Caco-2 (cell line): Measurements from ENCODE around the gene GATAD2B. TPM values are rescaled to one million over a fixed set of nuclear protein-coding genes. Genes with fewer than 3 reads are reported as not detected.

Source experiments
- BruUV-seq: library from RNA; stranded (reverse); fragments of 400-500 nt; replicated peaks from 2 replicates; lab custom pipeline; 2021; lab: Mats Ljungman, UMichigan
- CTCF ChIA-PET: fragments of 300-600 bp; sonication (Branson Sonifier 250); formaldehyde crosslinking; loops from one replicate; lab custom pipeline; 2022; ENCODE audit warnings: antibody characterized with exemption; lab: Charles Lee
- POLR2A ChIA-PET: fragments of 300-600 bp; sonication (Branson Sonifier 250); formaldehyde crosslinking; loops from one replicate; lab custom pipeline; 2022; ENCODE audit warnings: antibody characterized with exemption; lab: Charles Lee
- DNase-seq, 2 experiments: peaks; one replicate each; pipeline versions ENCODE4 v3.0.0 to v3.0.0-alpha.2; 2020 to 2022
- H3K27me3 ChIP-seq: replicated peaks from 2 replicates; pipeline ENCODE4 v1.6.0; 2011; ENCODE audit warnings: low read length; ENCODE audit not compliant: control insufficient read depth, insufficient read depth
- H3K36me3 ChIP-seq: 2 replicates; pipeline ENCODE4 v1.5.1; 2011; ENCODE audit warnings: low read length; ENCODE audit not compliant: control insufficient read depth, insufficient read depth
- H3K4me1 ChIP-seq: fragments of 250-450 bp; sonication (Bioruptor Pico); 2 replicates; pipeline ENCODE4 v1.5.1; 2020; ENCODE audit warnings: mild to moderate bottlenecking
- H3K4me3 ChIP-seq: 2 replicates; pipeline ENCODE4 v1.5.1; 2011; ENCODE audit warnings: low read depth, mild to moderate bottlenecking, control low read depth, low read length
- H3K9me3 ChIP-seq: fragments of 250-450 bp; sonication (Bioruptor Pico); 2 replicates; pipeline ENCODE4 v1.5.1; 2020; ENCODE audit warnings: mild to moderate bottlenecking, moderate library complexity
- H3K27ac Mint-ChIP-seq: one replicate; pipeline ENCODE4 v1.8.0; 2022; ENCODE audit warnings: mixed read lengths; ENCODE audit not compliant: unreplicated experiment
- H3K27me3 Mint-ChIP-seq: one replicate; pipeline ENCODE4 v1.8.0; 2022; ENCODE audit warnings: mixed read lengths; ENCODE audit not compliant: insufficient read depth, unreplicated experiment
- H3K36me3 Mint-ChIP-seq: one replicate; pipeline ENCODE4 v1.8.0; 2022; ENCODE audit warnings: mild to moderate bottlenecking, mixed read lengths; ENCODE audit not compliant: insufficient read depth, unreplicated experiment
- H3K4me1 Mint-ChIP-seq: one replicate; pipeline ENCODE4 v1.8.0; 2022; ENCODE audit warnings: low read depth, mixed read lengths; ENCODE audit not compliant: unreplicated experiment
- H3K4me3 Mint-ChIP-seq: one replicate; pipeline ENCODE4 v1.8.0; 2022; ENCODE audit warnings: mild to moderate bottlenecking, moderate library complexity, mixed read lengths; ENCODE audit not compliant: unreplicated experiment
- H3K9me3 Mint-ChIP-seq: one replicate; pipeline ENCODE4 v1.8.0; 2022; ENCODE audit warnings: mixed read lengths; ENCODE audit not compliant: unreplicated experiment
- intact Hi-C: fragments of 100-400 bp; cut with micrococcal nuclease; formaldehyde crosslinking; loops from one replicate; pipeline ENCODE4 v1.10.0; 2022; ENCODE audit not compliant: unreplicated experiment
- total RNA-seq: library from RNA; stranded (reverse); gene quantifications from 2 replicates; pipeline ENCODE4 v1.2.3, GENCODE V29; 2022
- TF ChIP-seq, protein P1 (sequence below), 2 experiments: fragments of 200-600 bp in 1 of 2; IDR thresholded peaks; 1 replicate in 1 of 2; 2 replicates in 1 of 2; pipeline versions ENCODE4 v1.5.1 to v1.8.0; 2011 to 2022; ENCODE audit warnings: antibody characterized with exemption in 1 of 2, control low read depth in 1 of 2, inconsistent platforms in 1 of 2, low read depth in 1 of 2, low read length in 1 of 2, mild to moderate bottlenecking in 1 of 2, moderate library complexity in 1 of 2; ENCODE audit not compliant: insufficient read depth in 1 of 2, severe bottlenecking in 1 of 2, unreplicated experiment in 1 of 2

Gene GATAD2B
- total RNA-seq, 1 experiment from 2014 or later: 38.0 TPM

DNA sequence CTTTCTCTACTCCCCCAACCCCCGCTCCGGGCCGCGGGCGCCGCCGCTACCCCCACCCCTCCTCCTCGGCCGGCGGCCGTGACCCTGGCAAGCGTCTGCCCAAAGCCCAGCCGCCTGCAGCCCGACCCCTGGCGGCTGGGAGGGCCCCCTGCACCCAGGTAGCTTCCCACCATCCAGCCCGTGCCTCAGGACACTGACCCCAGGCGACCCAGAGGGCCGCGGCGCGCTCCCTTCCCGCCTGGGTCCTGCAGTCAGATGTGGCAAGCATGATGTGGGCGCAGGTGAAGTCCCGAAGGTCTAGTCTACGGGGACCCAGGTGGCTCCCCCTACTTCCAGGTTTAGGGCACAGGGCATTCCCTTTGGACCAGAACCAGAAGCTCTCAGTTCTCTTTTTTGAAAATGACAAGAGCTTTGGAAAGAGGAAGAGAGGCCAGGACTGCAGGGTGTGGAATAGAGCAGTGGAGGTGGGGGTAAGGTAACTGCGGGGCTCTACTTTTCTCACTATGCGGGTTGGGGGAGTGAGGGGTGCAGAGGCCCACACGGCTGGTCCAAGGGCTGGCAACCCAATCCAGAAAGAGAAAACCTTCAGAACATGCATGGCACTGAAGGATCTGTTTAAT, 24.0 kb upstream of the GATAD2B start, which contains the start of gene DENND4B:
Gene DENND4B (minus strand): TSS at position 97 of the 620 bp plus-strand sequence. CDS start 2,344 bp downstream, outside the sequence.
- no peaks in the 10 kb centered on the region for H3K27me3 Mint-ChIP-seq
- peaks cover 8% of the 10 kb centered on the region for H3K4me1 ChIP-seq
- peaks cover 7% of the 10 kb centered on the region for H3K4me1 Mint-ChIP-seq
- H3K36me3 ChIP-seq: peaks cover 3% of the 10 kb centered on the region
- H3K27me3 ChIP-seq: no peaks in the 10 kb centered on the region
- BruUV-seq: no TSS peak
- H3K9me3 ChIP-seq: no peaks in the 10 kb centered on the region
- peak within 1 kb of the TSS; percentile 82 for H3K4me3 Mint-ChIP-seq
- ChIA-PET CTCF (interaction anchor here (0.6 to 2.0 kb wide), 11 partner anchors 10 to 301 kb away, joined by 3 to 24 read pairs (median 5); partner anchors contain the start of genes CREB3L4, CRTC2, GATAD2B and INTS3), POLR2A (interaction anchor here (0.6 to 1.7 kb wide), 9 partner anchors 16 to 1247 kb away, joined by 3 to 20 read pairs (median 6); partner anchors contain the start of genes CREB3L4, GATAD2B and RPS27)
- peak within 1 kb of the TSS; percentile 57 for H3K27ac Mint-ChIP-seq
- peak; percentile 85 to 92 for DNase-seq
- peak within 1 kb of the TSS; percentile 92 for H3K4me3 ChIP-seq
- intact Hi-C loops: loop anchor here (1.0 to 2.0 kb wide), 2 partner anchors 24 to 40 kb away; partner anchors contain the start of genes GATAD2B and RAB13
- TF ChIP-seq, protein P1, sequence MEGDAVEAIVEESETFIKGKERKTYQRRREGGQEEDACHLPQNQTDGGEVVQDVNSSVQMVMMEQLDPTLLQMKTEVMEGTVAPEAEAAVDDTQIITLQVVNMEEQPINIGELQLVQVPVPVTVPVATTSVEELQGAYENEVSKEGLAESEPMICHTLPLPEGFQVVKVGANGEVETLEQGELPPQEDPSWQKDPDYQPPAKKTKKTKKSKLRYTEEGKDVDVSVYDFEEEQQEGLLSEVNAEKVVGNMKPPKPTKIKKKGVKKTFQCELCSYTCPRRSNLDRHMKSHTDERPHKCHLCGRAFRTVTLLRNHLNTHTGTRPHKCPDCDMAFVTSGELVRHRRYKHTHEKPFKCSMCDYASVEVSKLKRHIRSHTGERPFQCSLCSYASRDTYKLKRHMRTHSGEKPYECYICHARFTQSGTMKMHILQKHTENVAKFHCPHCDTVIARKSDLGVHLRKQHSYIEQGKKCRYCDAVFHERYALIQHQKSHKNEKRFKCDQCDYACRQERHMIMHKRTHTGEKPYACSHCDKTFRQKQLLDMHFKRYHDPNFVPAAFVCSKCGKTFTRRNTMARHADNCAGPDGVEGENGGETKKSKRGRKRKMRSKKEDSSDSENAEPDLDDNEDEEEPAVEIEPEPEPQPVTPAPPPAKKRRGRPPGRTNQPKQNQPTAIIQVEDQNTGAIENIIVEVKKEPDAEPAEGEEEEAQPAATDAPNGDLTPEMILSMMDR (IDR thresholded peaks at IDR 0.05; ENCODE audit: insufficient read depth in 1 of 2, low read depth in 1 of 2, low read length in 1 of 2, severe bottlenecking in 1 of 2, unreplicated experiment in 1 of 2): peak; percentile 95 to 97
- no peaks in the 10 kb centered on the region for H3K9me3 Mint-ChIP-seq
- H3K36me3 Mint-ChIP-seq: peaks cover 59% of the 10 kb centered on the region

DNA sequence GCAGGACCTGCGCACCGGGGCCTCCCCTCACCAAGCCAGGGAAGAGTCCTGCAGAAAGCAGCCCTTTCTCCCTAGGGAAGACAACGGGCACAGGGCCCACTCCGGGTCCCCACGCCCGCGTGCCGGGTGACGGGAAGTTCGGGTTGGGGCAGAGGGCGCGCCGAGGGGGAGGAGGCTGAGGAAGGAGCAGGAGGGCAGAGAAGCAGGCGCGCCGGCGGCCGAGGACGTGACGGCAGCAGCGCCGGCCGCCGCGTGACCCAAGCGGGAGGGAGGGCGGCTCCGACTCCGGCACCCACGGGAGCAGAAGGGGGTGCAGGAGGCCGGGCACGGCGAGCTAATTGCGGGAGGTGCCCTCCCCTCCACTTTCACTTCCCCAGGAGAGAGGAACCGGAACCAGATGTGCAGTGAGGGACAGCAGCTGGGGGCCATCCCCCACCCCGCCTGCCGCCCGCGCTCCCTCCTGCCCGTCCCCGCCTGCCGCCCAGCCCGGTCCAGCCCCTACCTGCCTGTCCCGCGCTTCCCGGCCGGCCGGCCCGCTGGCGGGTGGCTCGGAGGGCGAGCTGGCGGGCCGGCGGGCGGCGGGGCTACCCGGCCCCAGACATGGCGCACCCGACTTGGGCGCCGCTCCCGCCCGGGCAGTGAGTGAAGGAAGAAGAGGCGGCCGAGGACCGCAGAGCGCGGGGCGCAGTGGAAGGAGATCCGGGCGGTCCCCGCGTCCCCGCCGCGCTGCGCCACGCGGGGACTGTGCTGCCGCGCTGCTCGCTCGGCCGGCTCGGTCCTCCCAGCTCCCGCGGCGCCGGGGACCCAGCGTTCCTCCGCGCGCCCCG, 23.2 kb upstream of the GATAD2B start:
- peaks cover 8% of the 10 kb centered on the region for H3K4me1 ChIP-seq
- CTCF ChIA-PET: interaction anchor here (0.6 to 2.0 kb wide), 9 partner anchors 11 to 302 kb away, joined by 4 to 24 read pairs (median 6); partner anchors contain the start of genes CREB3L4, CRTC2, GATAD2B and SLC39A1
- no peaks in the 10 kb centered on the region for H3K27me3 ChIP-seq
- peak overlapping the region; percentile 92 for H3K4me3 ChIP-seq
- Mint-ChIP-seq H3K4me3 (peak overlapping the region; percentile 82), H3K4me1 (peaks cover 7% of the 10 kb centered on the region), H3K27ac (peak overlapping the region; percentile 44), H3K36me3 (peaks cover 59% of the 10 kb centered on the region), H3K27me3 (no peaks in the 10 kb centered on the region), H3K9me3 (no peaks in the 10 kb centered on the region)
- POLR2A ChIA-PET: interaction anchor here (0.6 to 1.7 kb wide), 5 partner anchors 17 to 179 kb away, joined by 3 to 20 read pairs (median 6); partner anchors contain the start of genes CREB3L4 and GATAD2B
- H3K36me3 ChIP-seq: peaks cover 3% of the 10 kb centered on the region; the same call in 1 of the 2 replicates
- DNase-seq: peak; percentile 60 to 68
- H3K9me3 ChIP-seq: no peaks in the 10 kb centered on the region
- TF ChIP-seq, protein P1 (IDR thresholded peaks at IDR 0.05; ENCODE audit: insufficient read depth in 1 of 2, low read depth in 1 of 2, low read length in 1 of 2, severe bottlenecking in 1 of 2, unreplicated experiment in 1 of 2): no peak
- no TSS peak for BruUV-seq
- intact Hi-C loops: loop anchor here (1.0 to 2.0 kb wide), 2 partner anchors 23 to 40 kb away; partner anchors contain the start of genes GATAD2B and RAB13
